Measurements from ENCODE around the gene FNDC3B.

The FNDC3B gene

DNA sequence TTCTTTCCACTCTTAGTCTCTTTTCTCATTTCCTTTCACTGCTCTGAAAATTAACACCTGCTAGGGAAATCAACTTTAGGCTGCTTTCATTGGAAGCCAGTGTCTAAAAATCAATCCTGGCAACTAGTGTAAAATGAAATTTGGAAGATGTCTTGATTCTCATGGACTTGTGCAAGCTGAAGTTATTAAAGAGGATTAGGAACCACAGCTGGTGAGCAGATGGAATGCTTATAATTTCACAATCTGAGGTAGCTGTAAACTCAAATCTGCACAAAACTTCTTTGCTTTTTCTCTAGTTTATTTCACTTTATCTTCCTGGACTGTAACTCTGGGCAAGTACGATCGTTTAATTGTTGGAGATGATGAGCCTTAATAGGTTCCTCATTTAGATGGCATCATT, 233.3 kb downstream of the FNDC3B start:
- no peak for FAIRE-seq

DNA sequence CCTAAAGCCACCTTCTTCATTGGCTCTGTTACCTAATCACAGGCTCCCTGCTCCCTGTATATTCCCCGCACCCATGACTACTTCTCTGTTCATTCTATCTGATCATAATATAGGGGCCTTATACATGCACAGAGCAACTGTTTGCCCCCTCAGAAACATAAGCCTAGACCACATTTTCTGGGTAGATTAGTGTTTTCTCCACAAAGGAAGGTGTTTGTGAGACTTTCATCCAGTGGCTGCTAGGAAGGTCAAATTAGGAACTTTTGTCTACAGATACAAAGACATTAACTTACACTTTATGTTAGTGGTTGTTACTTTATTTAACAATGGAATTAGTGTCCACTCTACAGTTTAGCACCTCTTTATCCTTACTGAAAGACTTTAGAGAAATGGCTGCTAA, 234.0 kb downstream of the FNDC3B start:
- no peak for FAIRE-seq

DNA sequence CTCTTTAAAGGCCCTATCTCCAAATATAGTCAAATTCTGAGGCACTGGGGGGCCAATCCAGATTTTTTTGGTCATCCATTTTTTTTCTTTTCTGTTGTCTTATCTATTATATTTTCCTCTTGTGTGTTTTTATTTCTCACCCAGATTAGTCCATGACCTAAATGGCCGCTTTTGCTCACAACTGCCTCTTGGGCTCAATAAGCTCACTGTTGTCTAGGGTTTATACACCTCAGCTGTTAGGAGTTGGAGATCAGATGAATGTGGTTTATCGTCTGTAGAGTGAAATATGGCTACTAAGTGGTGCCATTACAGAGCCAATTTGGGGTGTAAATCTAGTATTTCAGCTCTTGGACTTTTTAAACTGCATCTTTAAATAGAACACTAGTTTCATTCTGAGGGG, 235.5 kb downstream of the FNDC3B start:
- no peak for FAIRE-seq

DNA sequence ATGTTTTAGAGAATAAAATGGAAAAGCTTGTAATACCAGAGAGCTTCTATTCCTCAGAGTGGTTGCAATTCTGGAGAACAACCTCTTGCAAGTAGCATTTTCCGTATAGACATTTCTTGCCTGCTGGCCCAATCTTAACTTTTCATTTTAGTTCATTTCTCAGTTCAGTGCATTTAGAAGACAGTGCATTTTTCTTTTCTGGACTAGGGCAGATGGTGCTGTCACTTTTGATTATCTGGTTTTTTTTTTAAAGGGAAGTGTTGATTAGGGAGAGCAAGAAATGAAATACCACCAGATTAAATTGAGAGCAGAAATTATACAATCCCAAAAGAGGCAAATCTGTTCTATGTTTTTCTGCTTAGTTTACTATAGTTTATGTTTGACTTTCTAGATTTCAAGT, 236.2 kb downstream of the FNDC3B start:
- no peak for FAIRE-seq

DNA sequence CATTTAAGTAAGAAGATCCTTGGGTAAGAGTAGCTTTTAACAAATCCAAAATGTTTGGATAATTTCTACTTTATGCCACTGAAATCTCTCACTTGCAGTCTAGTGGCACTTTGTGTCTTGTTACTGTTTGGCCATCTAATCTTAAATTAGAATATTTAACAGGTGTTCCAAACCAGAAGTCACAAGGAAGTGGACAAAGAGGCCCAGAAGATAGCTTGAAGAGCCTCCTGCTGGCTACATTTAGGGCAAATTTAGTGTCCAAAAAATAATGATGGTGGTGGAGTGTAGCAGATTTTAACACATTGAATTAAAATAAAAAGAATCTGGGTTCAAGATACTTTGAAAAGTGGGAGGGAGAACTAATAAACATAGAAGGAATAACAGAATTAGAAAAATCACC, 236.7 kb downstream of the FNDC3B start:
- FAIRE-seq, result no peak

DNA sequence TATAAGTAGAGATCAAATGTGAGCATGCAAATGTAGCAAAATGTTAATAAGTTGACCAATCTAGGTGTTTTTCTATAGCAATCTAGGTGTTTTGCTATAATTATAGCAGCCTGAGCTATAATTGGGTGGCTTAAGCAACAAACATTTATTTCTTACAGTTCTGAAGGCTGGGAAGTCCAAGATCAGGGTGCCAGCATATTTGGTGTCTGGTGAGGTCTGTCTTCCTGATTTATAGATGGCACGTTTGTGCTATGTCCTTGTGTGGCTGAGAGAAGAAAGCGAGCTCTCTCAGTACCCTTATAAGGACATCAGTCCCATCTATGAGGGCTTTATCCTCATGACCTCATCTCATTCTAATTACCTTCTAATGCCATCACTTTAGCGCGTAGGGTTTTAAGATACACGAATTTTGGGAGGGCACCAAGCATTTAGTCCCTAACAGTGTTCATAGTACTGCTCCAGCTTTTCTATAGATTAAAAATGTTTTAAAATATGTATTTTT, 237.8 kb downstream of the FNDC3B start:
- FAIRE-seq, result no peak

DNA sequence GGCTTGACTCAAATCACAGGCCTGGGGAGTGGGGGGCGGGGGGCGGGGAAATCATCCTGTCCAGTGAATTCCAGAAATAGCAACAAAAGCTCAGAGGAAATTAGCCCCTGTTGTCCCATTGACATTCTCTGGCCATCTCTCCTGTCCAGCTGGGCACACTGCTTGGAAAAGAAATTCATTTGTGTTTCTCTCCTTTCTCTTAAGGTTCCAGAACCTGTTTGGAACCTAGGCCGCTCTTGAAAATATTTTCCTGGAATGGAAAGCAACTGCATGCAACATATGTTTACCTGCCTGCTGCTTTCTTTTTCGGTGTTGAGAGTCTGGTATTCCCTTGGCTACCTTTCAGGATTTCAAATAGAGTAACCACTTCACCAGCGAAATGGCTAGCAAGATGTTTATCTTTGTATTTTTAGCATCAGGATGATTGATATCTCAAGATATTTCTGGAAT, 239.8 kb downstream of the FNDC3B start:
- peak; percentile 93 for FAIRE-seq

DNA sequence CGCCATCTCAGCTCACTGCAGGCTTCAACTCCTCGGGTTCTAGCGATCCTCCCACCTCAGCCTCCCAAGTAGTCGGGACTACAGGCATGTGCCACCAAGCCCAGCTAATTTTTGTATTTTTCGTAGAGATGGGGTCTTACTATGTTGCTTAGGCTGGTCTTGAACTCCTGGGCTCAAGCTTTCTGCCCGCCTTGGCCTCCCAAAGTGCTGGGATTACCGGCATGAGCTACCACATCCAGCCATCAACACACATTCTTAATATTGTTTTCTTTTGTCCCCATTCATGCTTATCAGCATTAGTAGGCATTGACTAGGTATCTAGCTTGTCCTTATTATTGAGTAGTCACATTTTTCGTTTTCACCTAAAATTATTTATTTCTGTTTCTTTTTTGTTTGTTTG, 240.6 kb downstream of the FNDC3B start:
- no peak for FAIRE-seq

DNA sequence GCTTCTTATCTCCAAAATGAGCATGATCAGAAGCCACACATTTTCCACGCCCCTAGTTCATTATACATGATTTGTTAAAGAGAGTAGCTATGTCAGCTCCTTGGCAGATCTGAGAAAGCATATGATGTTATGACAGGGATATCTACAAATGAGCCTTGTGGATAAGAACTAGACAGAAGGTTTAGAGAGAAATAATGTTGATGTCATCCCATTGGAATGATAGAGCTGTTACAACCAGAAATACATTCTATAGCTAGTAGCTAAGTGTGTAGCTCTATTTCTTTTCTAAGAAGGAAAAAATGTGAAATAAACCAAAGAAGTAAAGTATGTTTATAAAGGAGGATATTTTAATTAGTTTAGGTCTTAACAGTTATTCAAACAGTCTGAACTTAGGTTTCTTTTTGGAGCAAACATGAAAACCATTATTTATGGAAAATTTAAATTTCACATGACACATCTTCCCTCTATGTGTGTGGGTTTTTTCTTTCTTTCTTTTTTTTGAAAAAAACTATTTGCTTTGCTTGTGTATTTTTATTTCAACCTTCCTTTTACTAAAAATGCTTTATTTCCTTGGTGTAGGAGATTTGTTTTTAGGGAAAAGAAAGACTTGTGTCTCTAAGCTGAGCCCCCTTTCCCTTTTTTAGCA, 241.2 kb downstream of the FNDC3B start:
- FAIRE-seq, result peak; percentile 38

DNA sequence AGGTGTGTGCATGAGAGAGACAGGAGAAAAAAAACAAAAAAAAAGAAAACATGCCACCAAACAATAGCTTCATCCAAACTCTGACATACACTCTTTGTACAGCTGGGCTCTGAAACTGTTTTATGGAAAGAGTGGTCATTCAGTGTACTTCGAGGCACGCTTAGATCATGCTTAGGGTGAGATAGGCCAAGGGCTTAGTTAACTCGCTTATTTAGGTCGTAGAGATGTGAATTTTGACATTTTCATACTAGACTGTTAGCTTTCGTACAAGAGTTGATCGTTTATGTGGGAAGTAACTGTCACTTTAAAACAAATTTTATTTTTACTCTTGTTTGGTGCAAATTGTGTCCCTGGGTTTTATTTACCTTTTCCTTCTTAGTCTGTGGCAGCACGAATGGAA, 242.5 kb downstream of the FNDC3B start:
- FAIRE-seq, result no peak

DNA sequence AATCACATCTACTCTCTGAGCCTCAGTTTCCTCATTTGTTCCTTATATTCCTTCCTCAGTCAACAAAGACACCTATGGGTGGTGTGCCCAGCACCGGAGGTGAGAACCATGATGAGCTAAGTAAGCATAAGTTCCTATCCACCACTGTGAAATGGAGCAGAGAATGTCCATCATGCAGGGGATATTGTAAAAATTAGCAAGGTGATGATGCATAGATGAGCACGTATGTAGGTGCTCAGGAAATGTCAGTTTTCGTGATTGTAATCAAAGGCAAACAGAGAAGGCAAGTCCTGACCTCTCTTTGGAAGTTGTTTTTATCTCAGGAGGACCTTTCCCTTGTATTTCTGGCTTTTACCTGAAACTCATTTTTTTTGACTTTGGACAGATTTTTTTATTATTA, 243.5 kb downstream of the FNDC3B start:
- no peak for FAIRE-seq

DNA sequence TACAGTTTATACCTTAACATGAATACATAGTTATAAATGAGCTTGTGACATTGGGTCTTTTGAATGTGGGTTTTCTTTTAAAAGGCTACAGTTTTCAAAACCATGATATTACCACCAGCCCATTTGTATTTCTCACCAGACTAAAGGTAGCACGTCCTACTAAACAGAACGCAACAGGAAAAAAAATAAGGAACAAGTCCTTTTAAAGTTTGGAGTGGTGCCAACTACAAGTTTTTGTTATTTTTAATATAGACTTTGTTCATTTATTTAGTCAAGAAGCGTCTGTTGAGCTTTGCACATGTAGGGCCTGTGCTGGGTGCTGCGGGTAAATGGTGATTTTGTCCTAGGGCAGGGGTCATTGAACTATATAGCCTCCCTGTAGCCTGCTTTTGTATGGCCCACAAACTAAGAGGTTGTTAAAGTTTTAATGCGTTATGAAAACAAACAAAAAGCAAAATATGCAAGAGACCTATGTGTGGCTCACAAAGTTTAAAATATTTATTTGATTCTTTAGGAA, 244.5 kb downstream of the FNDC3B start:
- no peak for FAIRE-seq

DNA sequence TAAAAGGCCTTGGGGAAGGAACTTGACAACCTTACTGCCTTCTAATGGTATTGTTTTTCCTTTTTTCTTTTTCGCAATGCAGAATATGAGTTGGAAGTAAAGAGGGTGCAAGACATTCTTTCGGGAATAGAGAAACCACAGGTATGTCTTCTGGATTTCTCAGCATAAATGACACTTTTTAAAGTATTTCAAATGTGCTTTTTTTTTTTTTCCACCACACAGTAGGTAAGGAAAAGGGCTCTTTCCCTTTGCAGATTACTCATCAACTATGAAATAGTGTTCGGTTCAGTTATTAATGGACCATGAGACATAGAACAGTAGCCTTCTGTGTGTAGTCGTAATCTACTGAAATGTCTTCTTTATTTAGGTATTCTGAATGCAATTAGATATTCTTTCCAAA, 246.5 kb downstream of the FNDC3B start:
- FAIRE-seq, result no peak

DNA sequence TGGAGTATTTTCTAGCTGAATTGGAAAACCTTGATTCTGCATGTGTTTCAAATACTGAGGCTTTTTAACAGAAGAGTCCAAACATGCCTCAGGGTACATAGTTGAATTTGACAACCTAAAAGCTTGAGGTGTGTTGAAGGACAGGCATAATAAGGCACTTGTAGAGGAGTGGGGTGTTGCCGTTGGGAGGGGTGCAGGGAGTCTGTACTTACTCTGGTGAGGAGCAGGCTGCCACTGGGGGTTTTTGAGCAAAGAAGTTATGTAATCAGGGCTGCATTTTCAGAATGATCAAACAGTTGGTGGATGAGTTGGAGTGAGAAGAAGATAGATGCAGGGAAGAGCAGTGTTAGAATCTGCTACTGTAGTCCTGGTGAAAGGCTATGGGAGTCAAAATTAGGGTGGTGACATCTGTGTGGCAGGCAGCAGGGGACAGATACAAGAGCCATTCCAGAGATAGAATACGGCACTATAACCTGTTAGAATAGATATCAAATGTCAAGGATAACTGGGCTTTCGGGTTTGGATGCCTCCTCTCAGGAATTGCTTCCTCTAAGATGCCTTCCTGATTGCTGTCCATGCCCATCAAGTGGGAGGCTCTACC, 247.3 kb downstream of the FNDC3B start:
- FAIRE-seq, result no peak

DNA sequence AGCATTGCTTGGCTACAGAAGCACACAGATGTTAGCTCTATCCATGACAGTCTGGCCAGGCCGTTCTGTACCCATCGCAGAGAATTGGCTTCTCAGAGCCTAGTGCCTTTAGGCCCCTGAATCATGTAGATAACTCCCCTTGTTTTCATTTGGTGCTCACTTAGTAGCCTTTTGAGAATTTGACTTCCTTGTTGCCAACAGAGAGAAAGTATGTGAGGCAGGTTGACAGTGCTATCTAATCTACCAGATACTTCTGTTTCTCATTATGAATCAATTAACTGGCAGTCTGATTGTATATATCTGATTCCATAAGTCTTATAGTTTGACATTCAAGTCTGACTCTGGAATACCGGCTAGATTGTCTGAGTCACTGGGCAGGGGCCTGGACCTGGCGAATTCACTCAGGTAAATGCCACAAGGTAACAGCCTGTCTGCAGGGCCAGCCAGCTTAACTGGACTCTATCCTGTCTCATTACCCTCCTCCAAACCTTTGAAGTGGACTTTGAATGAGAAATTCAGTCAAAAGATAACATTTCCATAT, 248.6 kb downstream of the FNDC3B start:
- FAIRE-seq, result no peak

DNA sequence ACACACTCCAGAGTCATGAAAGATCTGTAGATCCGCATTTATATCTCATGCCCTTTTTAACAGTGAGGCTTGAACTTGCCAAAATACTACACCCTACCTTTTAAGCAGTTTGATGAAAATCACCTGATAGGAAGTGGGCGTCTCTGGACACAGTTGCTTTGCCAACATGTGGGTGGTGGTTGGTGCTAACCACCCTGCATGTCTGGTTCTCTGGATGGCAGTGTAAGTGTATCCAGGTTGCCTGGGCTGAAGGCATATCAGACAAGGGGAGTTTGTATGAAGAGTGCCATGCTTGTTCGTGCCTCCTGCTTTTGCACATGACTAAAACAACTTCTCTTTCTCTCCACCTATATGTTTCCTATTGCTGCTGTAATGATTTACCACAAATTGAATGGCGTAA, 249.3 kb downstream of the FNDC3B start:
- FAIRE-seq, result no peak

DNA sequence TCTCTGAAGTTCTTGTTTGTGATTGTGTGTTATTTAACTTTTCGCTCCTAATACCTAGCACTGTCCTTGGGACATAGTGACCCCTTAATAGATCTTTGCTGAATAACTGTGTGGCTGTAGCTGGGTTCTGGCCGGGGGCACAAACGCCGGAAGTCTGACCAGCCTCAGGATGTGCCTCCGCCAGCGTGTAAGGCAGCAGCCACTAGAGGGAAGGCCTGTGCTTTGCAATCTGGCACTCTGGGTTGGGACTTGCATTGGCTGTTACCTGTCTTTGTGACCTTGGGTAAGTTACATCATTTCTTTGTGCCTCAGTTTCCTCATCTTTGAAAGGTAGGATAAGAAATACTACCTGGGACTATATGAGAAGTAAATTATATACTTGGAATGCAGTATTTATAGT, 250.2 kb downstream of the FNDC3B start:
- FAIRE-seq, result no peak

DNA sequence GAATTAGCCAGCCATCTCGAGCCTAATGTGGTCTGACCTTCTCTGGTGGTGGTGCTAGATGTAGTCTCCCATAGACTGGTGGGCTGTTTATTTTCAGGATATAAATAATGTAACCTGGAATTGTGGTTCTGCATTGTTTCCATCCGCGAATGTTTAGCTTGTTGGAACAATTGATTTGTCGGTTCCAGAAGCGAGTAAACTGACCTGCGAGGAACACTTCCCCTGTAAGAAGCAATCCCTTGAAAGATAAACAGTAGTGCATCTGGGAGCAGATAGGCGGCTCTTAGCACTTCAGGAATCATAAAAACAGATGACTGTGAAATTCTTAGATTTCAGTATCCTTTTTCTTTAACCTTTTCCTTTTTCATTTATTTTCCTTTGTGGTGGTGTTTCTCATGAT, 251.1 kb downstream of the FNDC3B start:
- no peak for FAIRE-seq

DNA sequence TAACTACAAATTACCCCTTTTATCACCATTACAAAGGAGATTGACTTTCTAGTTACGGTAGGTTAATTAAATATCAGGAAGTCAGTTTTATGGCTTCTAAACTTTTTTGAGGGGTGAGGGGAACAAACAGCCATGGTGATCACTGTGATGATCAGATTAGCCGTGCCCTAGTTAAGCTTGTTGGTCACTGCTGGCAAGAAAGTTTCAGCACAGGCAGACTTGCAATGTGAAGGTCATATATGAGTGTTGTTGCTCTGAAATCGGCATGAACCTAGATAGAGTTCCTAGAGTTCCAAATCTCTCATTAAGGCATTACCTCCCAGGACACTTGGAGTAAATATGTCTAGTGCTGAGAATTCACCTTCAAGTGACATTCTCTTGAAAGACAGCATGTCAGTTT, 252.3 kb downstream of the FNDC3B start:
- no peak for FAIRE-seq

DNA sequence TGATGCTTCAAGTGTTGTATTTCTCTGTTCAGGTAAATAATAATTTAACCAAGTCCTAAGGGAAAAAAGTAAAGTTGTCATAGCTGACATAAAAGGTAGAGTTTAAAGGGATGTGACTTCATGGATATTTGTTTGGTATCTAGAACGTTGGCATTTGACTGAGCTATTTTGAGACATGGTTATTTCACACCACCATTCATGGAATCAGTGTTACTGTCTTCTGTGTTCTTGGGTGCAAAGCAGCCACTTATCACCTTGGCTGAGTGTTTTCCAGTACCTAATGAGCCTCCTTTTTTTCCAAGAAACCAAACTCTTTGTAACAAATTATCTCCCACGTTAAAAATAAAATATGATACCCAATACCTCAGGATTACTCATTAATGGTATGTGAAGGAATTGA, 253.0 kb downstream of the FNDC3B start:
- no peak for FAIRE-seq

DNA sequence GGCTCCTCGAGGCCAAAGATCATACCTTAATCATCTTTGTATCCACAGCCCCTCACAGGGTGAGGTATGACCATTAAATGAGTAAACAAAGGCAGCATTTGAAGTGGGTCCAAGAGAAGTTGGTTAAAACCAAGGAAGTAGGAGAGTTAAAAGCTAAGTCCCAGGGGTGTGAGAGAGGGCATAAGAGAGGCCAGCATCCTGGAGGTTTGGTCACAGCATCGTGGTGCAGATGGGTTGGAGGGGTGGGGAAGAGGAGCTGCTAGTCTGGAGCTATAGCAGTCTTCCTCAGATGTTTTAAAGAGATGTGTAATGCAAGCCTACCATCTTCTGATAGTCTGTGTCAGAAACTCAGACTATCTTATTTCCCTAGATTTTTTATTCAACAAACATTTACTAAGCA, 253.7 kb downstream of the FNDC3B start:
- no peak for FAIRE-seq

DNA sequence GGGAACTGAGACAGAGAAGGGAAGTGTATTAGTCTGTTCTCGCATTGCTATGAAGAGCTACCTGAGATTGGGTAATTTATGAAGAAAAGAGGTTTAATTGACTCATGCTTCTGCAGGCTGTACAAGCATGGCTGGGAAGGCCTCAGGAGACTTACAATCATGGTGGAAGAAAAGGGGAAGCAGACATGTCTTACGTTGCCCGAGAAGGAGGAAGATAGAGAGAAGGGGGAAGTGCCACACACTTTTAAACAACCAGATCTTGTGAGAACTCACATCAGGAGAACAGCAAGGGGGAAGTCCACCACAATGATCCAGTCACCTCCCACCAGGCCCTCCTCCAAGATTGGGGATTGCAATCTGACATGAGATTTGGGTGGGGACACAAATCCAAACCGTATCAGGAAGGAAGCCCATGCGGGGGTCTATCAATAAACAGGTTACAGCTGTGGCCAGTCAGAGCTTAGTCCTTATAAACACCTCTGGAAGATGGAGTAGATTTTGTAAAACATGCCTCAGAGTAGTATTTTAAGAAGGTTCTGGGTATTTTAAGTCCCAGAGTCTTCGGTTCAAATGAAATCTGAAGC, 254.9 kb downstream of the FNDC3B start:
- FAIRE-seq, result no peak

DNA sequence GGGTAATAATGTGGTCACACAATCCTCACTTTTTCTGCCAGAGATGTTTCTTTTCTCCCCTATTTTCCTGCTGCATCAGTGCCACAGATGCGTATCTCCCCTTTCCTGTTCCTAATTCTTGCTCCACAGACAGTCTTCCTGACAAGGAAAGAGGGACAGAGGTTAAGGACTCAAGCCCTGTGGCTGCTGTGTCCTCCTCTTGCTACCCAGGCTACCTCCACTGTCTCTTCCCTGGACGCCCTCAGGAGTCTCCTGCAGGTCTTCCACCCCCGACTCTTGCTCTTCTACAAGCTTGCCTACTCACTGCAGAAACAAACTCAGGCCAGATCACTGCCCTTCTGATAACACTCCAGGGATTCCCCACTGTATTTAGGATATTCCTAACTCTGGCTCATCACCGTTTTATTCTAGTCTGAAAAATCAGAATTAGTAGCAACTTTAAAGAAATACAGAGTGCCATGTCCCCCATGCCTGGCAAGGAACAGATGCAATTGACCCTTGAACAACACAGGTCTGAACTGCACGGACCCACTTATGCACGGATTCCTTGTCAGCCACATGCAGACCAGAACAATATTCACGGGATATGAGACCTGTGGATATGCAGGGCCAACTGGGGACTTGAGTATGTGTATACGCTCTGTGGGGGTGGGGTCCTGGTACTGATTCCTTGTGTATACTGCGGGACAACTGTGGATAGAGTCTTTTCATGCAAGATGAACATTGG, 257.0 kb downstream of the FNDC3B start:
- no peak for FAIRE-seq

All from islet of Langerhans (tissue), 1 donor.